HEK293T (cell line): Measurements from ENCODE around the gene DCP1B.

ENCODE experiments used
- BHLHE40 ChIP-seq: fragments of 450-650 bp; IDR thresholded peaks from 2 replicates; pipeline ENCODE4 v1.6.1; 2016; ENCODE audit warnings: mild to moderate bottlenecking, moderate library complexity, borderline replicate concordance
- FOXA1 ChIP-seq: fragments of 450-650 bp; IDR thresholded peaks from 2 replicates; pipeline ENCODE4 v1.6.1; 2016; ENCODE audit warnings: mild to moderate bottlenecking
- FOXM1 ChIP-seq: fragments of 450-650 bp; IDR thresholded peaks from 2 replicates; pipeline ENCODE4 v1.6.1; 2017; ENCODE audit warnings: mild to moderate bottlenecking, borderline replicate concordance
- HDGF ChIP-seq: fragments of 450-650 bp; IDR thresholded peaks from 2 replicates; pipeline ENCODE4 v1.6.1; 2017; ENCODE audit warnings: antibody characterized with exemption, borderline replicate concordance
- LEF1 ChIP-seq: fragments of 450-650 bp; IDR thresholded peaks from 2 replicates; pipeline ENCODE4 v1.6.1; 2017; ENCODE audit warnings: mild to moderate bottlenecking, borderline replicate concordance
- SP1 ChIP-seq: fragments of 450-650 bp; IDR thresholded peaks from 2 replicates; pipeline ENCODE4 v1.6.1; 2017
- SUZ12 ChIP-seq: fragments of 450-650 bp; IDR thresholded peaks from 2 replicates; pipeline ENCODE4 v1.6.1; 2016; ENCODE audit warnings: mild to moderate bottlenecking
- TF ChIP-seq, protein P1 (sequence below): fragments of 450-650 bp; IDR thresholded peaks from 2 replicates; pipeline ENCODE4 v1.6.1; 2016

DNA sequence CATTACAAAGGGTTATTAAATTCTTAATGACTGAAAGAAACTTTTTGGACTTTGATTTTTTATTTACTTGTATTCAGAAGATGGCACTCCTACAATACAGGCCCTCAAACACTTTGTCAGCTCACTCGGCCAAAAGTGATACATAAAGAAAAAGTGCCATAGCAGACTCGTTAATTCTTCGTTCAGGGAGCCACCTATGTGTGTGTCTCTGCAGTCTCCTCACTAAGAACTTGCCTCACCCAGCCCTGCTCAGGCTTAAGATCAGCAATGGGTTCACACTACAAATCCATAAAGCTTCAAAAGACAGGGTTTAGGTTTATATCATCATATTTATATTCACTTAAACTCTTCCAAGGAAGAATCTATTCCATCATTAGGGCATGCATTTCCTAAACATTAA is 11.5 kb downstream of the DCP1B start:
- TF ChIP-seq, protein P1, sequence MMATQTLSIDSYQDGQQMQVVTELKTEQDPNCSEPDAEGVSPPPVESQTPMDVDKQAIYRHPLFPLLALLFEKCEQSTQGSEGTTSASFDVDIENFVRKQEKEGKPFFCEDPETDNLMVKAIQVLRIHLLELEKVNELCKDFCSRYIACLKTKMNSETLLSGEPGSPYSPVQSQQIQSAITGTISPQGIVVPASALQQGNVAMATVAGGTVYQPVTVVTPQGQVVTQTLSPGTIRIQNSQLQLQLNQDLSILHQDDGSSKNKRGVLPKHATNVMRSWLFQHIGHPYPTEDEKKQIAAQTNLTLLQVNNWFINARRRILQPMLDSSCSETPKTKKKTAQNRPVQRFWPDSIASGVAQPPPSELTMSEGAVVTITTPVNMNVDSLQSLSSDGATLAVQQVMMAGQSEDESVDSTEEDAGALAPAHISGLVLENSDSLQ = no peak
- TF ChIP-seq SUZ12 = no peak
- TF ChIP-seq FOXM1 = no peak
- no peak for TF ChIP-seq SP1
- no peak for TF ChIP-seq LEF1
- TF ChIP-seq FOXA1 = no peak
- TF ChIP-seq HDGF = no peak
- TF ChIP-seq BHLHE40 = no peak
